ENCODE measurements around the gene SPECC1. TPM values are rescaled to one million over a fixed set of nuclear protein-coding genes. Genes with fewer than 3 reads are reported as not detected.

SPECC1 gene
- total RNA-seq, 2 donors from 2014 or later, result 15.8 to 17.4 TPM

DNA sequence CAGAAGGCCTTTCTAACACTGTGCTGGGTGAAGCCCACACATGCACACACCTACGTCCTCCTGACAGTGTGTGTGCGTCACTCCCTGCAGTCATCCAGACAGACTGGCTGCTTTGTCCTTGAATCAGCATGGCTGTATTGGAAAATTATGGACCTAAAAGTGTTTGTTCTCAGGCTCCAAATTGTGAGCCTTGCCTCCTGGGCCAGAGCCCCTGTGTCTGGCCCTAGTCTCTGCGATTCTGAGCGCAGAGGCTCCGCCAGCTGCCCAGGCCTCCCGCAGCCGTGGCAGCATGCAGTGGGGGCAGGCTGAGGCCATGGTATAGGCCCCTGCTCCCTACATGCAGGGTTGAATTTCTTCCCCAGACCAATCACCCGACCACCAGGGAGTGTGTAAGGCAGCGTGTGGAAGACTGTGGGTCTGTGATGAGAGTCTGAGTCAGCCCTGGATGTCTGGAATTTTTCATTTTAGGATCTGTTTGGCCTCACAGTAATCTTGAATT, 291.3 kb downstream of the SPECC1 start:
- ATAC-seq, result peak; percentile 30
- no peaks in the 10 kb centered on the region for H3K9me3 ChIP-seq
- no peak overlapping the region for H3K4me3 ChIP-seq
- DNase-seq, result peak in 1 of 4 donors; percentile 10
- H3K27ac ChIP-seq, result no peak overlapping the region
- H3K4me1 ChIP-seq, result no peaks in the 10 kb centered on the region
- TF ChIP-seq POLR2A (IDR thresholded peaks at IDR 0.05), result no peak
- TF ChIP-seq, protein P1, sequence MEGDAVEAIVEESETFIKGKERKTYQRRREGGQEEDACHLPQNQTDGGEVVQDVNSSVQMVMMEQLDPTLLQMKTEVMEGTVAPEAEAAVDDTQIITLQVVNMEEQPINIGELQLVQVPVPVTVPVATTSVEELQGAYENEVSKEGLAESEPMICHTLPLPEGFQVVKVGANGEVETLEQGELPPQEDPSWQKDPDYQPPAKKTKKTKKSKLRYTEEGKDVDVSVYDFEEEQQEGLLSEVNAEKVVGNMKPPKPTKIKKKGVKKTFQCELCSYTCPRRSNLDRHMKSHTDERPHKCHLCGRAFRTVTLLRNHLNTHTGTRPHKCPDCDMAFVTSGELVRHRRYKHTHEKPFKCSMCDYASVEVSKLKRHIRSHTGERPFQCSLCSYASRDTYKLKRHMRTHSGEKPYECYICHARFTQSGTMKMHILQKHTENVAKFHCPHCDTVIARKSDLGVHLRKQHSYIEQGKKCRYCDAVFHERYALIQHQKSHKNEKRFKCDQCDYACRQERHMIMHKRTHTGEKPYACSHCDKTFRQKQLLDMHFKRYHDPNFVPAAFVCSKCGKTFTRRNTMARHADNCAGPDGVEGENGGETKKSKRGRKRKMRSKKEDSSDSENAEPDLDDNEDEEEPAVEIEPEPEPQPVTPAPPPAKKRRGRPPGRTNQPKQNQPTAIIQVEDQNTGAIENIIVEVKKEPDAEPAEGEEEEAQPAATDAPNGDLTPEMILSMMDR (IDR thresholded peaks at IDR 0.05), result no peak
- 80 to 82% methylated on average over 9 of the region's 9 CpGs for WGBS, 2 donors
- H3K36me3 ChIP-seq (replicated peaks in 1 of 2; ENCODE audit: insufficient read depth in 1 of 2, low read depth in 2 of 2), result no peaks in the 10 kb centered on the region
- intact Hi-C loops (cut with DNase I), result no loop called here
- H3K27me3 ChIP-seq, result no peaks in the 10 kb centered on the region

DNA sequence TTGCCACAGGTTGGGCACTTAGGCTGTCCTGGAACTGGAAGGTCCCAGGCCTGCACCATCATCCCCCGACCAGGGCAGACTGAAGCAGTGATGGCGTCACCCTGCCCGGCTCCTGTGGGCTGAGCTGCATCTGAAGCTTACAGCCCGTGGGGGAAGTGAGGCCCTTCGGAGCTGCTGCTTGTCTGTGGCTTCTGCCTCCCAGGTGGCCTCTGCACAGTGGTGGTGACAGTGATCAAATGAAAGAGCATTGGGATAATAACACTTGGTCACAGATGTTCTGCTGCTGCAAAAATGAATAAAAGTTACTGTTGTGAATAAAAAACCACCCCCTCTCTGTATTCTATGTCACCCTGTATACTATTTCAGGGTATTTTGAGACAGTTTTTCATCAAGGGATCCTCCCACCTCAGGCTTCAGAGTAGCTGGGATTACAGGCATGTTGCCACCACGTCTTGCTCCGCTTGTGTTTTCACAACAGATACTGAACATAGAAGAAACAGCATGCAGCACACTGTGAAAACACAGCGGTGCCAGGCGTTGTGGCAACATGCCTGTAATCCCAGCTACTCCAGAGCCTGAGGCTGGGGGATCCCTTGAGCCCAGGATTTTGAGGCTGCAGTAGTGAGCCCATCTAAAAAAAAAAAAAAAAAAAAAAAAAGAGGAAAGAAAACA, 293.2 kb downstream of the SPECC1 start:
- DNase-seq (no peak), ATAC-seq (no peak)
- Histone ChIP-seq H3K9me3 (peaks cover 0 to 3% (median 0%) of the 10 kb centered on the region in 3 donors), H3K27ac (no peak overlapping the region), H3K36me3 (replicated peaks in 1 of 2; ENCODE audit: insufficient read depth in 1 of 2, low read depth in 2 of 2) (no peaks in the 10 kb centered on the region), H3K27me3 (no peaks in the 10 kb centered on the region), H3K4me3 (no peak overlapping the region), H3K4me1 (no peaks in the 10 kb centered on the region)
- 88 to 89% methylated on average over 9 of the region's 9 CpGs for WGBS, 2 donors
- TF ChIP-seq, protein P1 (IDR thresholded peaks at IDR 0.05), result no peak
- no peak for TF ChIP-seq POLR2A (IDR thresholded peaks at IDR 0.05)
- intact Hi-C loops (cut with DNase I), result no loop called here

DNA sequence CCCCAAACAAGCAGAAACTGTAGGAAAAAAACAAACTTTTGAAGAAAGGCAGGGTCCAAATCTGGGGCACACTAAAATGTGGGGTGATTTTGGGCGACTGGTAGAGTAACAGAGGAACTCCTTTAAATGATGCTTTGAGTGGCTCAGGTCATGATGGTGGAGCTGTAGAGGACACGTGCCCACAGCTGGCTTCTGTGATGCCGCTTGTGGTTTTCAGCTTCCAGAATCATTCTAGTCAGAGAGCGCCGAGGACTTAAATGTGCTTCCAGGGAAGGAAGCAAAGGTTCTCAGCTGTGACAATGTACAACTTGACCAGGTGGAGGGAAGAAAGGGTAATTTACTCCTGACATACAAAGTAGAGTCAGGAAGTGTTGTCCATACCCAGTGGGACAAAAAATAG, 295.8 kb downstream of the SPECC1 start:
- ATAC-seq, result no peak
- no peak overlapping the region for H3K4me3 ChIP-seq
- no peaks in the 10 kb centered on the region for H3K4me1 ChIP-seq
- peaks cover 0 to 7% (median 0%) of the 10 kb centered on the region in 3 donors for H3K9me3 ChIP-seq
- no peak for DNase-seq
- intact Hi-C loops (cut with DNase I), result no loop called here
- TF ChIP-seq, protein P1 (IDR thresholded peaks at IDR 0.05), result no peak
- TF ChIP-seq POLR2A (IDR thresholded peaks at IDR 0.05), result no peak
- H3K27ac ChIP-seq, result no peak overlapping the region
- no peaks in the 10 kb centered on the region for H3K27me3 ChIP-seq
- no peaks in the 10 kb centered on the region for H3K36me3 ChIP-seq (replicated peaks in 1 of 2; ENCODE audit: insufficient read depth in 1 of 2, low read depth in 2 of 2)
- 89 to 91% methylated on average over 5 of the region's 5 CpGs for WGBS, 2 donors

DNA sequence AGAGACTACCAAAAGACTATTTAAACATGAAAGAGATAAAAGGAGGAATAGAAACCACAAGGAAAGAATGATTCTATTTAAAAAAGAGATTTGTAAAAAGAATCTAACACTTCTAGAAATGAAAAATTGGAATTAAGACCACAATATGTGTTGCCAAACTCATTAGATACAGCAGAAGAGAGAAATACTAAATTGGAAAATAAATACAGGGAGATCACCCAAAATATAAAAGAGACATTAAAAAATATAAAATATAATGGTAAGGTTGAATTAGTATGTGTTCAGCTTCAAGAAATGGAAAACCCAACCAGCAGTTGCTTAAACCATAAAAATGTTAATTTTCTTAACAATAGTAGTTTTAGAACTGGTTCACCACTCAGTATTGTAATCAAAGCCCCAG, 297.8 kb downstream of the SPECC1 start:
- intact Hi-C loops (cut with DNase I), result no loop called here
- DNase-seq (no peak), ATAC-seq (no peak)
- Histone ChIP-seq H3K4me3 (no peak overlapping the region), H3K27ac (no peak overlapping the region), H3K4me1 (no peaks in the 10 kb centered on the region), H3K36me3 (replicated peaks in 1 of 2; ENCODE audit: insufficient read depth in 1 of 2, low read depth in 2 of 2) (no peaks in the 10 kb centered on the region), H3K9me3 (peaks cover 0 to 7% (median 0%) of the 10 kb centered on the region in 3 donors), H3K27me3 (no peaks in the 10 kb centered on the region)
- TF ChIP-seq, protein P1 (IDR thresholded peaks at IDR 0.05), result no peak
- no peak for TF ChIP-seq POLR2A (IDR thresholded peaks at IDR 0.05)
